Natural killer cell (primary cell): ENCODE results near the gene GARRE1. TPM values are rescaled to one million over a fixed set of nuclear protein-coding genes. Genes with fewer than 3 reads are reported as not detected.

Experiments
- ATAC-seq, 3 donors: fragments of 150-1000 bp in 2 of 3; fragments of 200-7000 bp in 1 of 3; cut with Tn5 transposase; 1 replicate in 1 of 3; 2 replicates in 2 of 3; pipeline ENCODE4 v1.10.0; 2021; ENCODE audit warnings: mild to moderate bottlenecking in 2 of 3, moderate library complexity in 2 of 3
- DNase-seq, 2 donors: peaks; one replicate each; pipeline versions ENCODE4 v3.0.0 to v3.0.0-alpha.2; 2013 to 2021; ENCODE audit warnings: mixed read lengths in 1 of 2
- H3K27ac ChIP-seq: one replicate; pipeline ENCODE4 v1.5.1; 2013; ENCODE audit warnings: mild to moderate bottlenecking, low read length
- H3K27me3 ChIP-seq: one replicate; pipeline ENCODE4 v1.6.1; 2013; ENCODE audit warnings: low read length; ENCODE audit not compliant: control insufficient read depth, insufficient read depth
- H3K36me3 ChIP-seq: one replicate; pipeline ENCODE4 v1.6.1; 2013; ENCODE audit warnings: low read length; ENCODE audit not compliant: control insufficient read depth, insufficient read depth
- H3K4me1 ChIP-seq: one replicate; pipeline ENCODE4 v1.6.1; 2013; ENCODE audit warnings: low read length; ENCODE audit not compliant: control insufficient read depth, insufficient read depth
- H3K4me3 ChIP-seq: one replicate; pipeline ENCODE4 v1.5.1; 2013; ENCODE audit warnings: low read length
- H3K9me3 ChIP-seq: one replicate; pipeline ENCODE4 v1.6.1; 2013; ENCODE audit warnings: low read length; ENCODE audit not compliant: control insufficient read depth, insufficient read depth
- H3K27ac Mint-ChIP-seq, 2 donors: one replicate each; pipeline ENCODE4 v1.8.0; 2022; ENCODE audit warnings: mild to moderate bottlenecking in 2 of 2, mixed read lengths in 2 of 2, moderate library complexity in 1 of 2
- H3K27me3 Mint-ChIP-seq, 2 donors: one replicate each; pipeline ENCODE4 v1.8.0; 2022; ENCODE audit warnings: low read depth in 2 of 2, mixed read lengths in 2 of 2
- H3K36me3 Mint-ChIP-seq: one replicate; pipeline ENCODE4 v1.8.0; 2022; ENCODE audit warnings: mixed read lengths
- H3K4me1 Mint-ChIP-seq, 2 donors: one replicate each; pipeline ENCODE4 v1.8.0; 2022; ENCODE audit warnings: mixed read lengths in 2 of 2
- H3K4me3 Mint-ChIP-seq: one replicate; pipeline ENCODE4 v1.8.0; 2022; ENCODE audit warnings: mild to moderate bottlenecking, moderate library complexity, mixed read lengths
- H3K9me3 Mint-ChIP-seq, 2 donors: one replicate each; pipeline ENCODE4 v1.8.0; 2022; ENCODE audit warnings: mixed read lengths in 2 of 2
- WGBS: methylation state at CpG from one replicate; pipeline ENCODE4 v1.1.7; 2013; ENCODE audit warnings: missing lambda C conversion rate; ENCODE audit not compliant: insufficient coverage; 5-methylcytosine and 5-hydroxymethylcytosine counted together
- intact Hi-C: fragments of 100-400 bp; cut with micrococcal nuclease; formaldehyde crosslinking; loops from one replicate; pipeline ENCODE4 v1.14.2; 2022
- total RNA-seq, 4 donors: library from RNA; stranded (reverse); fragments of 120-200 nt in 1 of 4; gene quantifications; one replicate each; pipeline versions ENCODE4 v1.2.3 to v1.2.4, GENCODE V29; 2013 to 2022
- TF ChIP-seq, protein P1 (sequence below): fragments of 200-600 bp; IDR thresholded peaks from one replicate; pipeline ENCODE4 v1.8.0; 2022; ENCODE audit warnings: antibody characterized with exemption

Gene GARRE1
- total RNA-seq, 3 donors from 2014 or later (not counting 1 experiment from before 2014, with no cell fraction given), result 21.9 to 29.2 (median 22.0) TPM

DNA sequence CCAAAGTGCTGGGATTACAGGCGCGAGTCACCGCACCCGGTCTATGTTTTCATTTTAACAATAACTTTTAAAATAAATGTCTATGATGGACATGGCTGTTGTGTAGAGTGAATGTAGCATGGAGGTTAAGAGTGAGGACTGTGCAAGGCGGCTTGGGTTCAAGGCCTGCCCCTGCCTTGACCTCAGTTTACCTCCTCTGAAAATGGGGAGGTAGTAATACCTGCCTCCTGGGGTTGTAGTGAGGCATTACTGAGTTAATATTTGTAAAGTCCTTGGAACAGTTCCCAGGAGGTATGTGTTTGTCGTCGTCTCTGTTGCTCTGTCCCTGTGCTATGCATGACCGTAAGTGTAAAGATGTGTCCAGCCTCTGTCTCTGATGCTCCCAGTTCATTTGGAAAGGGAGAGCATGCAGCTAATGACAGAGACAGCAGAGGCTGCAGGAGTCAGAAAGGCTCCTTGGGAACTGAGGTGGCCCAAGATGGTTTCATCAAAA, 9.4 kb downstream of the GARRE1 start:
- peaks cover 4% of the 10 kb centered on the region for H3K36me3 ChIP-seq
- Mint-ChIP-seq H3K9me3 (no peaks in the 10 kb centered on the region), H3K4me3 (no peak overlapping the region), H3K27ac (no peak overlapping the region), H3K36me3 (no peaks in the 10 kb centered on the region), H3K4me1 (peaks cover 18 to 29% of the 10 kb centered on the region in 2 donors), H3K27me3 (no peaks in the 10 kb centered on the region)
- no peak for DNase-seq
- no peaks in the 10 kb centered on the region for H3K4me1 ChIP-seq
- no peaks in the 10 kb centered on the region for H3K27me3 ChIP-seq
- WGBS, result 98% methylated on average over 4 of the region's 8 CpGs
- TF ChIP-seq, protein P1, sequence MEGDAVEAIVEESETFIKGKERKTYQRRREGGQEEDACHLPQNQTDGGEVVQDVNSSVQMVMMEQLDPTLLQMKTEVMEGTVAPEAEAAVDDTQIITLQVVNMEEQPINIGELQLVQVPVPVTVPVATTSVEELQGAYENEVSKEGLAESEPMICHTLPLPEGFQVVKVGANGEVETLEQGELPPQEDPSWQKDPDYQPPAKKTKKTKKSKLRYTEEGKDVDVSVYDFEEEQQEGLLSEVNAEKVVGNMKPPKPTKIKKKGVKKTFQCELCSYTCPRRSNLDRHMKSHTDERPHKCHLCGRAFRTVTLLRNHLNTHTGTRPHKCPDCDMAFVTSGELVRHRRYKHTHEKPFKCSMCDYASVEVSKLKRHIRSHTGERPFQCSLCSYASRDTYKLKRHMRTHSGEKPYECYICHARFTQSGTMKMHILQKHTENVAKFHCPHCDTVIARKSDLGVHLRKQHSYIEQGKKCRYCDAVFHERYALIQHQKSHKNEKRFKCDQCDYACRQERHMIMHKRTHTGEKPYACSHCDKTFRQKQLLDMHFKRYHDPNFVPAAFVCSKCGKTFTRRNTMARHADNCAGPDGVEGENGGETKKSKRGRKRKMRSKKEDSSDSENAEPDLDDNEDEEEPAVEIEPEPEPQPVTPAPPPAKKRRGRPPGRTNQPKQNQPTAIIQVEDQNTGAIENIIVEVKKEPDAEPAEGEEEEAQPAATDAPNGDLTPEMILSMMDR, result no peak
- intact Hi-C loops, result no loop called here
- H3K9me3 ChIP-seq, result no peaks in the 10 kb centered on the region
- H3K4me3 ChIP-seq, result no peak overlapping the region
- H3K27ac ChIP-seq, result no peak overlapping the region
- no peak for ATAC-seq

DNA sequence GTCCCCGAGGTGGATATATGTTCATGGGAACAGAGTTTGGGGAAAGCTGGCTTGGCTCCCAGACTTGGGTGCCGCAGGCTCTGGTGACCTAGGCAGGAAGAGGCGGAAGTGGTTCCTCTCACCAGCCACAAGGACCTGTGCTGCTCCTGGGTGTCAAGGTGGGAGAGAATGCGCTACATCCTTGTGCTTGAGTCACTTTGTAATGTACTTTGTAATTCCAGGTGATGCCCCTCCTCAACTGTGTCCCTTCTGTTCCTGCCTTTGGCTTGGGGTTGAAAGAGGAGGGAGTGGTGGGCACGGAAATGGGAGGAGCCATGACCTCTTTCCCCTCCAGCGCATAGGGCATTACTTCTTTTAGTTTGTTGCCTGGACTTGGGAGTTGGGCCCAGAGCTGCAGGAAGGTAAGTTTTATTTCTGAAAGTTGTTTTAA, 10.9 kb downstream of the GARRE1 start:
- WGBS, result 78% methylated on average over 6 of the region's 6 CpGs
- Mint-ChIP-seq H3K27ac (no peak overlapping the region), H3K27me3 (no peaks in the 10 kb centered on the region), H3K9me3 (no peaks in the 10 kb centered on the region), H3K4me3 (no peak overlapping the region), H3K36me3 (no peaks in the 10 kb centered on the region), H3K4me1 (peaks cover 20 to 34% of the 10 kb centered on the region in 2 donors)
- Histone ChIP-seq H3K27me3 (no peaks in the 10 kb centered on the region), H3K4me3 (no peak overlapping the region), H3K36me3 (peaks cover 4% of the 10 kb centered on the region), H3K27ac (no peak overlapping the region), H3K4me1 (peaks cover 13% of the 10 kb centered on the region), H3K9me3 (no peaks in the 10 kb centered on the region)
- TF ChIP-seq, protein P1, result no peak
- ATAC-seq (no peak), DNase-seq (no peak)
- intact Hi-C loops, result no loop called here

DNA sequence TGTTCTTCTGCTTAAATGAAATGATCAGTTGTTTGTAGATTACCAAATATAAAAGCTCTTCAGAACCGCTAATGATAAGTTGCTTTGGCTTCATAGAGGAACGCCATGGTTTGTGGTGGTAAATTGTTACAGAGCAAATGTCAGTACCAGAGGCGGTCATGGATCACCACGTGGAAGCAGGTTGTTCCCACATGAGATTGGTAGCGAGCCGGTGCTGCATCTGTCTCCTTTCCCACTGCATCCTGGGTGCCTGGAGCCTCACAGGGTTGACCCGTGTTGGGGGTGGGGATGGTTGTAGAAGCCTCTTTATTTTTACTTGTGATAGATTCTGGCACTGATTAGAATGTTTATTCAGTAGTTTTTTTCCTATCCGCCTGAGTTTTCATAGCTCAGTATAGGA, 14.7 kb downstream of the GARRE1 start:
- H3K4me3 Mint-ChIP-seq, result peak overlapping the region; percentile 0
- intact Hi-C loops, result no loop called here
- H3K4me1 ChIP-seq, result peaks cover 34% of the 10 kb centered on the region

More for the DNA sequence above, 14.7 kb downstream of the GARRE1 start:
- H3K27me3 ChIP-seq, result no peaks in the 10 kb centered on the region
- 86% methylated on average over 7 of the region's 8 CpGs for WGBS
- no peaks in the 10 kb centered on the region for H3K9me3 ChIP-seq
- H3K4me3 ChIP-seq, result no peak overlapping the region
- Mint-ChIP-seq H3K4me1 (peaks cover 24 to 44% of the 10 kb centered on the region in 2 donors), H3K27me3 (no peaks in the 10 kb centered on the region), H3K36me3 (no peaks in the 10 kb centered on the region), H3K9me3 (no peaks in the 10 kb centered on the region), H3K27ac (peak overlapping the region; percentile 65 to 90)
- TF ChIP-seq, protein P1, result no peak
- H3K27ac ChIP-seq, result peak overlapping the region; percentile 82
- no peak for ATAC-seq
- DNase-seq, result peak in 1 of 2 donors; percentile 30
- peaks cover 4% of the 10 kb centered on the region for H3K36me3 ChIP-seq
